Ramos (cell line): Measurements from ENCODE around the gene GET3.
"Not testable (repeated sequence)": the region's sequence is repeated elsewhere in the genome, so short reads cannot be mapped to it uniquely, and the experiment has no call there.

ENCODE experiments used
- in situ Hi-C: fragments of 300-500 bp; cut with MboI; formaldehyde crosslinking; loops from one replicate; pipeline ENCODE4 v1.14.3; 2022; ENCODE audit warnings: low sequenced_read_pairs; ENCODE audit not compliant: unreplicated experiment

The GET3 gene

DNA sequence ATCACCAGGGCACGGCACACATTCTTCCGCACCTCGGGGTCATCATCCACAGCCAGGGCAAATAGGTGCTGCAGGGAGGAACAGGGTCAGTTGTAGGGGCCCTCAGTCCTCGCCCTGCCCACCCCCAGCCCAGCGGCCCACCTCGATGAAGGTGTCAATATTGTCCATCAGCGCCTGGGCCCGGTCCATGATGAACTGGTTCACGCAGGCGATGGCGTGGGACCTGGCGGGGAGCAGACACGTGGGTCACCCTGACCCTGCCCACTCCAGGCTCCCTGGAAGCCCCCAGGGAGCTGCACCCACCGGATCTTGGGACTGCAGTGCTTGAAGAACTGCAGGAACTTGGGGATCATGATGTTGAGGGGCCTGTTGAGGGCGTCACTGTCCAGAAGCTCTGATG is 22.2 kb upstream of the GET3 start:
- in situ Hi-C loops = no loop called here

DNA sequence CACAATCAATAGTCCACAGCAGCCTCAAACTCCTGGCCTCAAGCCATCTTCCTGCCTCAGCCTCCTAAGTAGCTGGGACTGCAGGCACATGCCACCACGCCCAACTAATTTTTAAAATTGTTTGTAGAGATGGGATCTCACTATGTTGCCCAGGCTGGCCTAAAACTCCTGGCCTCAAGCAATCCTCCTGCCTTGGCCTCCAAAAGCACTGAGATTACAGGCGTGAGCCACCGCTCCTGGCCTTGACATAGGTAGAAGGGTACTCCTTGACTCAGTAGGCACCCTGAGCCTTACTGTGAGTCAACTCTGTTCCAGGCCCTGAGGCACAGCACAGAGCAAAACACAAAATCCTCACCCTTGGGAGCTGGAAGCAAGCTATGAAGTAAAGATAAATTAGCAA is 21.4 kb upstream of the GET3 start:
- in situ Hi-C loops = no loop called here

DNA sequence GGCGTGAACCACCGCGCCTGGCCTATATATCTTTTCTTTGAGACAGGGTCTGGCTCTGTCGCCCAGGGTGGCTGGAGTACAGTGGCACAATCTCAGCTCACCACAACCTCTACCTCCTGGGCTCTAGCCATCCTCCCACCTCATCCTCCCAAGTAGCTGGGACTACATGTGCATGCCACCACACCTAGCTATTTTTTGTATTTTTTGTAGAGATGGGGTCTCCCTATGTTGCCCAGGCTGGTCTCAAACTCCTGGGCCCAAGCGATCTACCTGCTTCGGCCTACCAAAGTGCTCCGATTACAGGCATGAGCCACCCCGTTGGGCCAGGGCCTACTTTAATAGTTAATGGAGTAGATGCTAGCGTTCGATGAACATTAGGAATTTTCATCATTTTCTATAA is 17.0 kb upstream of the GET3 start:
- in situ Hi-C loops = no loop called here

DNA sequence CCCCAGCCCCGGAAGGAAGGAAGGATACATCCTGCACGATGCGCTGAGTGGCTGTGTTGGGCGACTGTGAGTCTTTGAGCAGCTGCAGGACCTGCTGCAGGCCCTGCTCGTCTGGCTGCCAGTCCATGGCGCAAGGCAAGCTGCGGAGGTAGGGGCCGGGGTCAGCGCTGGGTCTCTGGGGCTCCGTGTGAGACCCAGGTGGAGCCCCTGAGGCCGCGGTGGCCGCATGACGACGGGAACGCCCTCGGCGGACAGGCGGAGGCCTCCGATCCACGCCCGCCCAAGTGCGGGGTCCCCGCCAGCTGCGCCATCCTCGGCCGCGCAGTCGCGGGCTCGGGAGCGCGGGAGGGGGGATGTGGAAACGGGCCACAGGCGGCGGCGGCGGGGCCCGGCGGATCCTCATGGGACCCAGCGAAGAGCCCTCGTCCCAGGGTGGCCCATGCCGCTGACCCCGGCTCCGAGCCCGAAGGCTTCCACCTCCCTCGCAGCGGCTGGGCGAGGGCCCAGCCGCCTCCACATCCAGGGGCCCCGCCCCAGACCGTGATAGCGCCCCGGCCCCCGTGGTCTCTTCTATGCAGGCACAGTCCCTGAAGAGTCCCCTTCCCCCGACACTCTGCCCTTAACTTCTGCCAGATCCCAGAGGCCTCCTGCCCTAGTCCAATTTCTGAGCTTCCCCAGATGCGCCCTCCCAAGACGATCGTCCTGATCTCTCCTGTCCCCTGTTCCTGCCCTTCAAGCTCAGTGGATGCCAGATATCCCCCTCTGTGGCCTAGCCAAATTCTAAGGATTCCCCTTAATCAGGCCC is 16.2 kb upstream of the GET3 start:
- in situ Hi-C loops = no loop called here

DNA sequence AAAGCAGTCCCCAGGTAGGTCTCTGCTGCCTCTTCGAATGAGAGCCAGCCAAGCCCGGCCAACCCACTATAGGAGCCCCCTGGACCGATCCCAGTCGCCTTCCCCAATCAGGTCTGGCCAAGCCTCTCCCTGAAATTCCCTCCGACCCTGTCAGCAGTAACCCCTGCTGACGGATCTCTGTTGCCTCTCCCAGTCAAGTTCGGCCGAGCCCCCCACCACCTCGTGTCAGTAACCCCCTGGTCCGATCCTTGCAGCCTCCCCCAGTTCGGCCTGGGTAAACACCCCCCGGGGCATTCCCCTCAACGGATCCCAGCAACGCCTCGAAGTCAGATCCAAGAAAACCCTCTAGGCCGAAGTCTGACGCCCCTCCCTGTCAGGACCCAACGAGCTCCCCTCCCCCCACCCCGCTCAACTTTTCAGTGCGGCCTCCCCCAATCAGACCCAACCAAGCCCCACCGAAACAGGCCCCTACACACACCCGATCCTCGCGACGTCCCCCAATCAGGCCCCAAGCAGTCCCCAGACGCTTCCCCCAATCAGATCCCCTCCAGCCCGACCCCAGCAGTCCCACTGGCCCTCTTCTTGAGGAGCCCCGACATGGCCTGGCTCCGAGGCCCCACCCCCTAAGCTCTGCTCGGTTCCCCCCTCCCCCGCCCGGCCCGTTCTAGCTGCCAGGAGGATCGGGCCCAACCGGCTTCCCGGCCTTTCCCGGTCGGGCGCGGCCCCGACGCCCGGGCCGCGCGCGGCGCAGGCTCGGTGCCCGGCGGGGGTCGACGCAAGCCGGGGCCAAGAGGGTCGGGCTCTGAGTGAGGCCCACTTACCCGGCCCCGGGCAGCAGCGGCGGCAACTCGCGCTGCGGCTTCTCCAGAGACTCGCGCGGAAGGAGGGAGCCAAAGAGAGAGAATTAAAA is 15.4 kb upstream of the GET3 start:
- in situ Hi-C loops = no loop called here

DNA sequence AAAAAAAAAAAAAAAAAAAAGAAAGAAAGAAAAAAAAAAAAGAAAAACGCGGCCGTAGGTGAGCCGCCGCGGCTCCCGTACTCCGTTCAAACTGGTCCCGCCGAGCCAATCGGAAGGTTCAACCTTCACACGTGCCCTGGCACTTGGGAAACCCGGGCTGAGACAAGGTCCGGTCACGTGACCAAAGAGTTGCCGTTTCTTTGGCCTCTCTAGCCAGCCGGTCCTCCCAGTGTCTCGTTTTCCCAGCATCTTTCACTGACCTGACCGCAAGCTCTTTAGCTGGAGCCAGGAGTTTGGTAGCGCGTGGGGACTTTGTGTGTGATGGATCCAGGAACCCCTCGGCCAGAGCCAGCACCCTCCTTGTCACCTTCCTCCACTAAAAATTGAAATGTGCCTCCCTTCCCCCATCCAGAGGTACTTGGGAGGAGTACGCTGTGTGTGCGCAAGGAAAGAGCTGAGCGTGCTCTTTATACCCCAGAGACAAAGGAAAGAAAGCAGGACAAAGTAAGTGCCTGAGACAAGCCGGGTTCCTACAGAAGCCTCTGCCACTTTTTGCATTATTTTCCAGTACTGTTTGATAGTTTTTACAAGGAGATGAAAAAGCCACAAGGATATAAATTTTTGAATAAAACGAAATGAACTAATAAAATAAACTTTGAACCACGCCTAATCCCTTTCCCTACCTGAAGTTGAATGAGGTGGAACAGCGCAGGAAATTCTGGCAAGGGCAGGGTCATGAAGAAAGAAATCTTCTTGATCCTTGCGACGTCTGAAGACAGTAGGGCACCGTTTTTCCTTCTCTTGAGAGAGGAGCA is 14.5 kb upstream of the GET3 start:
- in situ Hi-C loops = no loop called here

DNA sequence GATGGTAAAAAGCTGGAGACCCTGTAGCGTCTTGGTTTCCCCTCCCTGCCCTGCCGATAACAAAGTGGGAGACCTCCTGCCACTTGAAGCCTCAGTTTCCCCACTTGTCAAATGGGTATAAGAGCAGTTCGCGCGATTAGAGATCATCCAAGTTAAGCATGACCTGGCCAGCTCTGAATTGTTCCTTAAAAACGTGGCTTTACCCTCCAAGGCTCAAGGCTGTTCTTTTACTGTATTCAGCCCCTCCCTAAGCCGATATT is 14.0 kb upstream of the GET3 start:
- in situ Hi-C loops = no loop called here

DNA sequence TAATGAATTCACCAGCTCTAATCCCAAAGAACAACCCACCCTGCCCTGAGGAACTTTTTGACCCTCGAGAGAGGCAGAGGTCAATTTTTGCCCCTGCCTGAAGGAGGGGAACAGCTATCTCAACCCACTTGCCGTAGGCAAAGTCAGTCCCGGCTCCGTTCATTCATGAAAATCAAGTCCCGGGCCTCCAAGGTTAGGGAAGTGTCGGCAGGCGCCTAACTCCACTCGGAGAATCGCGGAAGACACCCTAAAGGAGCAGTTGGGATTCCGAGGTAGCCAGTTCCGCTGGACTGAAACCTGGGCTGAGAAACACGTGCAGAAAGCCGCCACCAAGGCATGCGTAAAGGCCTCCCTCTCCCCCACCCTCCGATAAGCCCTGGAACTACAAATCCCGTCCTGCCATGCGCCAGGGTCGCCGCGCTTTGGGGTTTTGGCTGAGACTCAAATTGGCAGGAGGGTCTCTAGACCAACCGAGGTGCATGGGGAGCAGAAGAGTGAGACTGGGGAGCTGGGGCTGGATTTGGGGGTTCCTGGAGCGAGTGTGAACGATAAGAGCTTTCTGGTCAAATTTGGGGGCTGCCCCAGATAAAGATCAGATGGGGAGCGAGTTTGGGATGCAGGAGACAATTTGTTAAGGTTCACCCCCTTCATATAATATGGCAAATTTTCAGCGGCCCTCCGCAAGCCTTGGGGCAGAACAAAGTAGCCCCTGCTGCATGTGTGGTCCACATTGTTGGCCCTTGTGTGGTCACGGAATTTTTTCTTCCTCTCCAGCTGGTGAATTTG is 13.5 kb upstream of the GET3 start, which contains the start of gene TNPO2:
TNPO2 (minus strand) TSS at position 292 of the 786 bp plus-strand sequence. CDS start 2,955 bp downstream, outside the sequence.
- in situ Hi-C loops = no loop called here

DNA sequence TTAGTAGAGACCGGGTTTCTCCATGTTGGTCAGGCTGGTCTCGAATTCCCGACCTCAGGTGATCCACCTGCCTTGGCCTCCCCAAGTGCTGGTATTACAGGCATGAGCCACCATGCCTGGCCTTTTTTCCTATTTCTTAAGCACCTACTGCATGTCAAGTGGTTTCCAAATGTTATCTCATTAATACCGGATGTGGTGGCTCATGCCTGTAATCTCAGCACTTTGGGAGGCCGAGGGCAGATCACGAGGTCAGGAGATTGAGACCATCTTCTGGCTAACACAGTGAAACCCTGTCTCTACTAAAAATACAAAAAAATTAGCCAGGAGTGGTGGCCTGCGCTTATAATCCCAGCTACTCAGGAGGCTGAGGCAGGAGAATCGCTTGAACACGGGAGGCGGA is 11.7 kb upstream of the GET3 start:
- in situ Hi-C loops = not testable (repeated sequence)

DNA sequence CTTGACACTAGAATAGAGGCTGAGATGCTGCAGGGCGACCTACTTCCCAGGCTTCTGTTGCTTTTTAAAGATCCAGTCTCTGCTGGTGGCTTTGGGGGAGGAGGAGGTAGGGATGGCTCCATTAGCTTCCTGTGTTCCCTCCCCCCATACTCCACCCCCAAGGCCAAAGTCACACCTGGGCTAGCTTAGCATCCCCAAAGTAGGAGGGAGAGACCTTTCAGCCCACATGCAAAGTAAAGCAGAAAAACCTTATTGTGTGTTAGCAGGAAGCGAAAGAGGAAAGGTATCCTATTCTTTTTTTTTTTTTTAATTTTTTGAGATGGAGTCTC is 10.3 kb upstream of the GET3 start:
- in situ Hi-C loops = no loop called here

DNA sequence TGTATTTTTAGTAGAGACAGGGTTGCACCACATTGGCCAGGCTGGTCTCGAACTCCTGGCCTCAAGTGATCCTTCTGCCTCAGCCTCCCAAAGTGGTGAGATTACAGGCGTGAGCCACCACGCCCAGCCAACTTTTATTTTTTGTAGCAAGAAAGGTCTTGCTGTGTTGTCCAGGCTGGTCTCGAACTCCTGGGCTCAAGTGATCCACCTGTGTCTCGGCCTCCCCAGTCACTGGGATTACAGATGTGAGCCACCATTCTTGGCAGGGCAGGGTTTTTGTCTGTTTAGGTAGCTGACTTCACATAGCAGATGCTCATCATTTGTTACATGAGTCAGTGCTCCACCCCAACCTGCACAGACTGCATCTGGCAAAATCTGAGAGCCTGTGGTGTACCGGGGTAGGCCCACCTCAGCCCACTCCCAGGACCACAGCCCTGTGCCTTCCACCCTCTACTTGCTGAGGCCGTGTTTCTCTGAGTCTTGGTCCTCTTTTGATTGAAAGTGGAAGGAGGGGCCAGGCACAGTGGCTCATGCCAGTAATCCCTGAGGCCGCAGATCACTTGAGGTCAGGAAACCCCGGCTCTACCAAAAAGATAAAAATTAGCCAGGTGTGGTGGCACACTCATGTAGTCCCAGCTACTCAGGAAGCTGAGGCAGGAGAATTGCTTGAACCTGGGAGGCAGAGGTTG is 9.4 kb upstream of the GET3 start:
- in situ Hi-C loops = no loop called here

DNA sequence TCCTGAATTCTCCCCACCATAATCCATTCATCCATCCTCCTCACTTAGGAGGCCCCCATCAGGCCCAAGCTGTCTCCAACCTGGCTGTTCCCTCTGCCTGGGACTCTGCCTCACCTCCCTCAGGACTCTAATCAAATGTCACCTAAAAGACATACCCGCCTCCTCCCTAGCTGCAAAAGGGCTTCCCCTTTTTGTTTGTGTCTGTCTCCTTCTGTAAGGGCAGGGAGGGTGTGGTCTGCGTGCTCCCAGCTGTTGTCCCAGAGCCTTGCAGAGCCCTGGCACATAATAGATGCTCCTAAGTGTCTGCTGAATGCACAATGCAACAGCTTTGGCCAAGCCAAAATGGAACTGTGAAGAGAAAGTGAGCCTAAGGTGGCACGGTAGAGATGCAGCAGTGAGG is 7.2 kb upstream of the GET3 start:
- in situ Hi-C loops = no loop called here

DNA sequence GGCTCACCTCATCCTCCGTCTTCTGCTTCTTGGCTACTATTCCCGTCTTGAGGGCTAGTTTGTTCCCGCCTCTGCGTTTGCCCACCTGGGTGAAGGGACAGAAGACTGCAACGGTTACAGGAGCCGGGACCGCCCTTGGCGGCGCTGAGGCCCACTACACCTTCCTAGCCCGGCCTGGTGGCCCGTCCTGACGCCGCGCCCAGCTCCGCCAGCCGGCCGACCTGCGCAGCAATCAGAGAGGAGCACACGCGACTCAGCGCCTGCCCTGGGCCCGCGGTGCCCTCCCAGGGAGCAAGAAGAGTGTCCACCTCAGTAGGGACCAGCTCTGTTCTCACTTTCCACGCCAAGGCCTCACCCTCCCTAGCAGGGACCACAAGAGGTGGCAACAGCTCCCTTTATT is 6.0 kb upstream of the GET3 start:
- in situ Hi-C loops = no loop called here

DNA sequence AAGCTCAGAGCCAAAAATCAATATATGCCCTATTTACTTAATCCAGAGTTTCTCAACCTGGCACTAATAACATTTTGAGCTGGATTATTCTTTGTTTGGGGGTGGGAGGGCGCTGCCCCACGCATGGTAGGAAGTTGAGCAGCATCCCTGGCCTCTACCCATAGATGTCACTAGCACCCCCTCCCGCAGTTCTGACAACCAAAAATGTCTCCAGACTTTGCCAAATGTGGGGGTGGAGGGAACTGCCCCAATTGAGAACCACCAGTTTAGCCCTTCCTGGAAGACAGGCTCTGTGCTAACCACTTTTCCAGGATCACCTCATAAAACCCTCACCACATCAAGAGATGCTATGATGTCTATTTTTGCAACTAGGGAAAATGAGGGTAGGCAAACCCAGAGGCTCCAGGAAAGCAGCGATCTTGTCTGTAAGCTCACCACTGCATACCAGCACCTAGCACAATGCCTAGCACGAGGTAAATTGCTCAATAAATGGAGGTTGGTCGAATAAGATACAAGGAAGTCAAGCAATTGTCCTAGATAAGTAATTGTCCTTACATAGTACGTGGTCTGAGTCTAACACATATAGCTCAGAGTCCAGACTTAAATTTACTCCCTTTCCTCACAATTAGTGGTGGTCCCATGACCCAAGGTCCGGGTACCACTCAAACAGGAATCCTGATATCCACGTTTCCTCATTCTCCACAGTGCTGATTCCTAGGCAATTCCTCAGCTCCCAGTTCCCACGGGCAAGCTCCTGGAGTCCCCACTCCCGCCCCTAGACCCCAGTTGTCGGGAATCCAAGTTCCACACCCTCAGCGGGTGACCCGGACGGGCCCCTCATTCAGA is 3.7 kb upstream of the GET3 start:
- in situ Hi-C loops = no loop called here

DNA sequence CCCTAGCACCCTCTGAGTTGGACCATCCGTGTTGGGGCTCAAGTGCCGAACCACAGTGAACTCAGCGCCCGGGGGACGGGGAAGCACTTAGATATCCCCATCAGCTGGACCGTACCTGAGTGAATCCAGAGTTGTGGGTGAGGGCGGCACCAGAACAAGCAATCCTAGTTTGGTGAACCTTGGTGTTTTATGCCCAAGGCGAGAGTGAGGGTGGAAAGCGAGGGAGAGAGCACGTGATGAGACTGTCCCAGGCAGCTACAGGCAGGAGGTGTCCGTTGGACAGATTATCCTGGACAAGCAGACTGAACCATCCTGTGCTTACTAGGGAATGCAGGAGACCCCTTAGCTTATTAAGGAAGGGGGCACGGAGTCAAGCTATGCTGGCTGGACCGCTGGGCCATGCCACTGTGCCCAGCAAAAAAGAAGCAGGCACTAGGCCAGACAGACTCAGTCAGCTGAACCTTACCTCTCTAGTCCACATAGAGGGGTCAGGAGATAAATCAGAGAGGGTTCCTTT is 596 bp downstream of the GET3 start:
- in situ Hi-C loops = no loop called here

DNA sequence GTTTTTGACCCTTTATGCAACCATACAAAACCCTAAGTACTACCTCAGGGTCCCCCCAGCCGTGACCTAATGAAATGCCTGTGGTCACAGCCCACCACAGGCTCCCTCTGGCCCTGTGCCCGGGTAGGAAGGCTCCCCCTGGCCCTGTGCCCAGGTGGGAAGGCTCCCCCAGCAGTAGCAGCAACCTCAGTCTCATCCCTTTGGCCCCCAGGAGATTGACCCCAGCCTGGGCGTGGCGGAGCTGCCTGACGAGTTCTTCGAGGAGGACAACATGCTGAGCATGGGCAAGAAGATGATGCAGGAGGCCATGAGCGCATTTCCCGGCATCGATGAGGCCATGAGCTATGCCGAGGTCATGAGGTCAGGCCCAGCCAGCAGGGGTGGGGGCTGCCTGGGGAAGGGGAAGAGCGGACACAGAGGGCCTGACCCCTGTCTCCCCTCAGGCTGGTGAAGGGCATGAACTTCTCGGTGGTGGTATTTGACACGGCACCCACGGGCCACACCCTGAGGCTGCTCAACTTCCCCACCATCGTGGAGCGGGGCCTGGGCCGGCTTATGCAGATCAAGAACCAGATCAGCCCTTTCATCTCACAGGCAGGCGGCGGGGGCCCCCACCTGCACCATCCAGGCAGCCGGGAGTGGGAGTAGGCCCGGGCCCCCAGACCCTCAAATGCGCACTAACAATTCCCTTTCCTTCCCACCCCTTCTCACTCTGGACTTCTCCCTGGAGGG is 8.0 kb downstream of the GET3 start:
- in situ Hi-C loops = no loop called here

DNA sequence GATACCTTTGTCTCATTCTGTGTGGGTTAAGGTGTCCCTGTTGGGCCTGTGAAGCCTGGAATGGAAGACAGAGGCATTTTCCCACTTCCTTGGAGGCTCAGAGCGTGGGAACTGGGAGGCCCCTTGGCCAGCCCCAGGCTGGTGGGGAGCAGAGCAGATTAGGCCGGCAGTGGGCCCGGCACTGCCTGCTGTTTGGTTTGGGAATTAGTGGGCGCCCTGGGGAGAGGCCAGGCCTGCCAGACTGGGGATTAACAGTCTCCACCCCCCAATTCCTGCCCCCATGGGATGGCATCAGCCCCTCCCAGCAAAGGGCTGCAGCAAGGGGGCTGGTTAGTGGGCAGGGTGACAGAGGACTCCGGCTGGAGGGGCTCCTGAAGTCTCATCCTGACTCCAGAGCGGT is 11.2 kb downstream of the GET3 start:
- in situ Hi-C loops = no loop called here

DNA sequence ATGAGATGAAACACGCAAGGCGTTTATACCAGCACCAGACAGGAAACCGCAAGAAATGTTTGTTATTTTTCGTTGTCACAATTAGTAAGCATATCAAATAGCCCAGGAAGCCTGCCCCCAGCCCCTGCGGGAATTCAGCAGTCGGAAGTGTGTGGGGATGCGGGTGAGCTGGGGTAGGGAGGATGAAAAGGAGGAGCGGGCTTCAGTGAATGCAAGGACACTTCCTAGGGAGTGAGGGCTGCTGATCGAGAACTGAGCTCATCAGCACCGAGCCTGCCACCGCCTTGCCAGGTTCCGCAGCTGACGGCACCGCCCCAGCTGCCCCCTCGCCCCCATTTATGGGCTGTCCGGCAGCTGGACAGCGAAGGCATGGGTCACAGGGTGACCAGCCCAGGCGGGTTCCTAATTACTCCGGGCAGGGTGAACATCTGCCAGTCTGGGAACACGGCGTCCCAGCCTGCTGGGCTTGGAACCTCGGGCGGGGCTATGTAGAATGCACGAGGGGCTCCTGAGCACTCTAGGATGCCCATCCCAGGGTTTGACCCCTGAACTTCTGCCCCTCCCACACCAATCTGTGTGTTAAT is 12.7 kb downstream of the GET3 start:
- in situ Hi-C loops = no loop called here
